H4 (cell line): Measurements from ENCODE around the gene COX6A2. TPM values are rescaled to one million over a fixed set of nuclear protein-coding genes. Genes with fewer than 3 reads are reported as not detected.

Source experiments
- total RNA-seq: library from RNA; depleted of rRNA; stranded (reverse); fragments of >200 nt; shearing (Covaris generic); gene quantifications from 2 replicates; pipeline ENCODE4 v1.2.3, GENCODE V29; 2014; rRNA removed

Gene COX6A2
- total RNA-seq, 1 experiment from 2014 or later = not detected

Other genes with a start within 250 kb of the COX6A2 start
- gene FUS, start 248.2 kb downstream of the COX6A2 start, total RNA-seq = 21.5 and 25.8 TPM in 2 replicates
- gene PYCARD, start 225.6 kb downstream of the COX6A2 start, total RNA-seq = not detected in 2 replicates
- gene TRIM72, start 214.2 kb downstream of the COX6A2 start, total RNA-seq = not detected in 2 replicates
- not detected in 2 replicates for gene PYDC1, start 211.2 kb downstream of the COX6A2 start, total RNA-seq
- gene ITGAM, start 168.4 kb downstream of the COX6A2 start, total RNA-seq = 0.02 TPM in 2 replicates
- gene ITGAX, start 73.2 kb downstream of the COX6A2 start, total RNA-seq = 1.8 and 4.4 TPM in 2 replicates
- gene ITGAD, start 35.0 kb downstream of the COX6A2 start, total RNA-seq = not detected in 2 replicates
- 0.08 TPM in 1 of 2 replicates, not detected in the other for gene ZNF843, start 14.4 kb upstream of the COX6A2 start, total RNA-seq
- 5.2 and 5.5 TPM in 2 replicates for gene ARMC5, start 31.1 kb upstream of the COX6A2 start, total RNA-seq
- gene TGFB1I1, start 43.8 kb upstream of the COX6A2 start, total RNA-seq = 12.8 and 18.9 TPM in 2 replicates
- not detected in 2 replicates for gene SLC5A2, start 54.8 kb upstream of the COX6A2 start, total RNA-seq
- 34.2 and 36.4 TPM in 2 replicates for gene RUSF1, start 80.0 kb upstream of the COX6A2 start, total RNA-seq
- gene AHSP, start 99.5 kb upstream of the COX6A2 start, total RNA-seq = not detected in 2 replicates